C4-2B (cell line): ENCODE measurements around the gene HOXA7.

ENCODE experiments used
- H3K27ac ChIP-seq: fragments of 450-650 bp; 2 replicates; pipeline ENCODE4 v1.5.1; 2017
- CTCF ChIP-seq: fragments of 450-650 bp; conservative IDR thresholded peaks from 2 replicates; pipeline ENCODE4 v1.5.1; 2017; ENCODE audit warnings: mild to moderate bottlenecking
- ZFX ChIP-seq: fragments of 450-650 bp; IDR thresholded peaks from 2 replicates; pipeline ENCODE4 v1.6.1; 2017

Gene HOXA7

DNA sequence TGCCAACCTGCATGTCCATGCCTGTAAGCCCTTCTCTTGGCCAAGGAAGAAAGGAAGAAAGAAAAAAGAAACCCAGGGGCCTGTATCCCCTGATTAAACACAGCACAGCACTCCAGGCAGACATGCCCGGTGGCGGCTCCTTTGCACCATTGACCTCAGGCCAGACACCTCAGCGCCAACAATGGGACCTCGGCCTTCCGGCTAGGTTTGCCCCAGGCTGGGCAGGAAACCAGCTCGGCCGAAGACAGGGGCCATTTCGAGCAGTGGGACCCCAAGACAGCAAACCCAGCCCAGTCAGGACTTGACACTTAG is 14.8 kb upstream of the HOXA7 start:
- H3K27ac ChIP-seq, result peak overlapping the region; percentile 98
- TF ChIP-seq ZFX (no peak), CTCF (no peak)

DNA sequence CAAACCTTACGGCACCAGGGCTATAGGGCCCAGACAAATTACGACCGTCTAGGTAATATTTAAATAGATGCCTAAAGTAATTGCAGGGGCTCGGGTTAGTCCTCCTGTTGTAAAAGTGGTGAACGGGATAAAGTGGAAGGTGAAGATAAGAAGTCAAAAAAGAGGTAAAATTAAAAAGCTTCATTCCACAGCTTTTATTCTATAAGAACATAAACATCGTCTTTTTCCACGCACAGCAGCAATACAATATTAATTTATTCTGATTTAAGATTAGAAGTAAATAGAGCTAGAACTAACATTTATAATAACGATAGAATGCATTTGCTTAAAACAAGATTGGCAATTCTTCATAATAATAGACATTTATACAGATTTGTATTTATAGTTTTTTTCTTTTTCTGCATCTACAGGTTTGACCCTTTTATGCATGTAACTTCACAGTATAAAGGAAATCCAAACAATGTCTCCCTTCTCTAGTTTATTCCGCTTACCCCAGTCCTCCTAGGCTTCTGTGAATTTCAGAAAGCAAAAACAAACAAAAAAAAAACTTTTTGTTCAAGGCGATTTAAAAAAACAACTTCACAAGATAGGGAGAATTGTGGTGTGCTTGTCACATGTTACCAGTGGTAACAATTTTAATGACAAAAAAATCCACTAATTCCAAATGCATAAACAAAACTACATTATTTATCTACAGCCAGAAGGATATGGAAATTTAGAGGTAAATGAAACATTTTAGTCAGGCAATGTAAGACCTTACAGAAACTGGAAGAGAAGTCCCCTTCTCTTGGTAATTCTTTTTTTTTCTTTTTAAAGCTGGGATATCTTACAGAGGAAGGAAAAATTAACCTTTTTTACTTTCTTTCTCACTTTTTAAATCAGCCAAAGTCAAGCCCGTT is 14.2 kb upstream of the HOXA7 start:
- TF ChIP-seq CTCF (no peak), ZFX (no peak)
- H3K27ac ChIP-seq, result peak overlapping the region; percentile 98

- TF ChIP-seq ZFX (no peak), CTCF (no peak)
- H3K27ac ChIP-seq, result no peak overlapping the region
These were observed 13.4 kb upstream of the HOXA7 start for GRCh38 chr7:27169658-27170425.

- TF ChIP-seq ZFX (no peak), CTCF (no peak)
- H3K27ac ChIP-seq, result no peak overlapping the region
These were observed 11.9 kb upstream of the HOXA7 start for GRCh38 chr7:27168265-27168947.

DNA sequence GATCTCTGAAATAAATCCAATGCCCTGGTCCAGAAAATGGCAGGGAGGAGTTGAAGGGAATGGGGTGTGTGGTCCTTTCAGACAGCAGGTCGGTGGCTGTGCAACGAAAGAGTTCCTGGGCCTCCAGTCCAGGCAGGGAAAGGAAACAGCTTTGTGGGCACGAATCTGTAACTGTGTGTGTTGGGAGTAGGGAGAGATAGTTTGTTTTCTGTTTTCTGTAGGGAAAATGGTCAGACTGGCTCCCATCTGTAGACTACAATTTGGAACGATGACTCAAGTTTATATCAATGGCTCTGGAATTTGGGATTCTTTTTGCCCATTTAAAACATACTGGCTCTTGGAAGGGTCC is 11.4 kb upstream of the HOXA7 start:
- no peak overlapping the region for H3K27ac ChIP-seq
- TF ChIP-seq ZFX (no peak), CTCF (no peak)

DNA sequence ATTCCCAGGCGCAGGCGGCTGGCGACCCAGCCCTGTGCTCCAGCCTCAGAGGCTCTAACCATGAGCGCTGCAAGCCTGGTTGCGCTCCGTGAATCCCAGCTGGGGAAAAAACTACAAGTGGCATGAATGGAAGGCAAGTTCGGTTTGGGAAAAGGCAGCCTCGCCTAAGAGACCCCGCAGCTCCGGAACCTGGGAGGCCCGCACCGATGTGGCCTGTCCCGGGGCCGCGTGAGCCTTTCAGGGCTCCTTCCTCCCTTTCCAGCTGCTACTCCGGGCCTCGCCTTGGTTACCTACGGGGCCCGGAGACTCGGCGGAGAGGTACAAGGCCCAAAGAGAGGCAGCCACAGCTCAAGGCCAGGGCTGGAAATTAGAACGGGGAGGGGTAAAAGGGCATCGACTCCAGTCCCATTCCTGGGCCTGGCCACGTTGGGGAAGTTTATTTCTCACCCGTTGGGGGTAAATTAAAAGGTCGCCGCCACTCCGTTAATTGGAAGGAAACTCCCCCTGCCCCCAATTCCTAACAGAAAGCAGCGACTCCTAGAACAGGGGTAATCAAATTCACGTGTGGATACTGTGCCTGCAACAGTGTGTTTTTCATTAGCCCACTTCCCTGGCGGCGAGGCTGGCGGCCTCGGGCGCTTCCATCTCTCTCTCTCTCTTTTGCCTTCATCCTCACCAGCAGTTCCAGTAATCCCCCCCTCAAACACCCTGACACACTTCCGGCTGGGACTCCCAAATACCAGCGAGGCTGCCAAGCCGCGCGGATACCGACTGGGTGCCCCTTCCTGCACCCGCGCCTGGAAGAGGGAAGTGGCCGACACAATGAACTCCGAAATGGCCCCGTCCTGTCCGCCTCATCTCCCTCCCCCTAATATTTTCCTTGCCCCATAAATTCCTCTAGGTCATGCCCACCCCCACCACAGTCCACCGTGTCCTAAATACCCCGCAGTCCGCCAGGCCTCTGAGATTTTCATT is 10.3 kb upstream of the HOXA7 start:
- peak overlapping the region; percentile 51 for H3K27ac ChIP-seq
- TF ChIP-seq ZFX (no peak), CTCF (no peak)
